EH (cell line): Measurements from ENCODE around the gene POU3F2.
A peak's percentile ranks its signal among the peaks of the same experiment; 100 is the strongest.

Experiments
- DNase-seq: peaks from one replicate; pipeline ENCODE4 v3.0.0-alpha.2; 2015; ENCODE audit warnings: low read depth

POU3F2 gene

GRCh38 chr6:98830146-98830545, 4.2 kb upstream of the POU3F2 start:
- no peak for DNase-seq

DNA sequence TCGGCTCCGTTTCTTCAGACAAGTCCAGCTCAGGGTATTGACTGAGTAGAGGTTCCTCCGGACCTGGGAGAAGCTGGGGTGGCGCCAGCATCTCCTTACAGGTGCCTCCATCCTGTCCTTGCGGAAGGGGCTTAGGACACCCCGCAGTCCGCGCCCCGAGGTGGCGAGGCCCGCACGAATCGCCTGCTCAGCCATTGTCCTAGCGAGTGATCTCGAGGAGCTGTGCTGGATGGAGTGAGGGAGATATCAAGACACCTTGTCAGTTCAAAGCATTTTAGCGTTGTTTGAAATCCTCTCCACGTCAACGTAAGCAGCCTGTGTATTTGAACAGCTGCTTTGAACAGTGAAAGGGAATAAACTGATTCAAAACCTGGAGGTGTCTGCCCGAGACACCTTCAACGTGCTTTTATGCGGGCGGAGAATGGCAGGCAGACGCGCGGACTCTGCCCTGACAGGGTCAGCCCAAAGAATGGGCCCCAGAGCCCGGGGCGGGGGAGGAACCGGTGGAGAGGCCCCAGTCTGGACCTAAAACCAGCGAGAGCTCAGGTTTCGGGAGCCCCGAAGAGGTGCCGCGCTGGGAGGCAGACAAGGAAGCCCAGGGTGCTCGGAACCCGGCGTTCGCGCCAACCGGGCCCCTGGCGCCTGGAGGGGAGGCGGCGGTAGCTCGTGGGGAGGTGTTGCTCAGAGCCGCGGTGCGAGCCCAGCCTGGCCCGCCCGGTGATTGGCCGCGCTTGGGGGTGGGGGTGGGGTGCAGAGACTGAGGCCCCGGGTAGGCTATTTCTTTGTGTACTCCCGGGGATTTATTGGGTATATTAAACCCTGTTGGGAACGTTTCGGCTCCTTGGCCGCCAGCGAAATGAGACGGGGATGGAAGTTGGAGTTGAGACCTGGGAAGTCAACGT, 3.1 kb upstream of the POU3F2 start:
- DNase-seq: no peak

- no peak for DNase-seq
Observed at GRCh38 chr6:98831959-98832283, 2.5 kb upstream of the POU3F2 start.

DNA sequence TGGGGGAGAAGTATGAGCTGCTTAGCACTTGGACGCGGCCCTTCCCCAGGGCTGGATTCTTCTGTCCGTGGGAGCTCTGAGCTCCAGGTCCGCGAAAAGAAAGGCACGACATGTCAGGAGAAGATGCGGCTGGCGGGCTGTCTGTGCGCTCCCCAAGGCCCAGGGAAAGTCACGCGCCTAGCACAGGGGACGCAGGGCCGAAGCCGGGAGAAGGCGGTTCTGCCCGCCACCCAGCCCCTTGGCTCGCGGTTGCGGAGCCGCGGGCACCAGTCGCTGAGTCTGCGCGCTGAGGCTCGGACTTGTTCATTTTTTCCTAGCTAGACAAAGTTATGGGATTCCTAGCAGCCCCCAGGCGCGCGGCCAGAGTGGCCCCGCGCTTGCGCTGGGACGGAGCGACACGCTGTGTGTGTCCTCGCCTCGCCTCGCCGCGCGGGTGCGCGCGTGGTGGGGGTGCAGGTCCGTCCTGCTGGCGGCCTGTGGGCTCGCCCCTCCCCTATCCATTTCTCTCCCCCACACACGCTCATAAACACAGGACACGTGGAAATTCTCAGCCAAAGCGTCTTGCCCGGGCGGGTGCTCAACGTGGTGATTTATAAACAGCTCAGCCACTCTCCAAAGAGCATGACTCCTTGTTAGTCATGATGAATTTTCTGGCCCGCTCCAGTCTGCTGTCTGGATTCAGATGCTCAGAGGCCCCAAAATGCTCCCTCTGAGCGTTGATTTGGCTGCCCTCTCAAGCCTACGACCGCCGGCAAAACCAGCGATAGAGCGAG, 1.9 kb upstream of the POU3F2 start:
- DNase-seq: peak; percentile 69

GRCh38 chr6:98833057-98833306, 1.4 kb upstream of the POU3F2 start:
- DNase-seq: peak; percentile 30

- peak; percentile 20 for DNase-seq
Observed at GRCh38 chr6:98833307-98834059, 891 bp upstream of the POU3F2 start.

GRCh38 chr6:98835149-98836024, 1.0 kb downstream of the POU3F2 start:
- DNase-seq: no peak

DNA sequence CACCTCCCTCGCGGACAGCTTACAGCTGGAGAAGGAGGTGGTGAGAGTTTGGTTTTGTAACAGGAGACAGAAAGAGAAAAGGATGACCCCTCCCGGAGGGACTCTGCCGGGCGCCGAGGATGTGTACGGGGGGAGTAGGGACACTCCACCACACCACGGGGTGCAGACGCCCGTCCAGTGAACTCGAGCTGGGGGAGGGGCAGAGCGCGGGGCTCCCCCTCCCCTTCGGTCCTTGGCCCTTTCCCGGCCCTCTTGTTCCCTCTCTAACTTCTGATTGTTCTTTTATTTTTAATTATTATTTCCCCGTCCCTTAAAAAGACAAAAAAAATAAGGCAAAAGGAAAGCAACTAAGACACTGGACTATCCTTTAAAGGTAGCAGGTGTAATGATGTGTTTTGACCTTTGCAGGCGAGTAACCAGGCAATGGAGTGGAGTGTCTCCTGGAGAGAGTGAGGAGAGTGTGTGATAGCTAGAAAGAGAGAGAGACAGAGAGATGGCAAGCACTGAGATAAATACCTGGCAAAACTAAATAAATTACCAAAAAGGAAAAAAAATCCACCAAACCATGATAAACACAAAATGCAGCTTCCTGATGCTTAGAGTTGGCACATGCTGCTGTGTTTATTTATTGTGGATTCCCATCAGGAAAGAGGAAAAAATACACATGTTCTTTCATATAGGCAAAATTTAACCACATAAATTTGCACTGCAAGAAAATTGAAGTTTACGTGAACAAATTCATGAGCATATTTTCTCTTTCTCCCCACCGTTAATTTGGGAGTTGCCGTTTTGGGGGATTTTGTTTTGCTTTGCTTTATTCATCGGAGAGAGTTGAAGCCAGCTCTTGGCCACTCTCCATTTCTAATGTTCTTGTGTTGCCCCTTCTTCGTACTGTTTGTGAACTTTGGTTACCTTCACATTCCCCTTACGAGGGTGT, 1.9 kb downstream of the POU3F2 start:
- no peak for DNase-seq

DNA sequence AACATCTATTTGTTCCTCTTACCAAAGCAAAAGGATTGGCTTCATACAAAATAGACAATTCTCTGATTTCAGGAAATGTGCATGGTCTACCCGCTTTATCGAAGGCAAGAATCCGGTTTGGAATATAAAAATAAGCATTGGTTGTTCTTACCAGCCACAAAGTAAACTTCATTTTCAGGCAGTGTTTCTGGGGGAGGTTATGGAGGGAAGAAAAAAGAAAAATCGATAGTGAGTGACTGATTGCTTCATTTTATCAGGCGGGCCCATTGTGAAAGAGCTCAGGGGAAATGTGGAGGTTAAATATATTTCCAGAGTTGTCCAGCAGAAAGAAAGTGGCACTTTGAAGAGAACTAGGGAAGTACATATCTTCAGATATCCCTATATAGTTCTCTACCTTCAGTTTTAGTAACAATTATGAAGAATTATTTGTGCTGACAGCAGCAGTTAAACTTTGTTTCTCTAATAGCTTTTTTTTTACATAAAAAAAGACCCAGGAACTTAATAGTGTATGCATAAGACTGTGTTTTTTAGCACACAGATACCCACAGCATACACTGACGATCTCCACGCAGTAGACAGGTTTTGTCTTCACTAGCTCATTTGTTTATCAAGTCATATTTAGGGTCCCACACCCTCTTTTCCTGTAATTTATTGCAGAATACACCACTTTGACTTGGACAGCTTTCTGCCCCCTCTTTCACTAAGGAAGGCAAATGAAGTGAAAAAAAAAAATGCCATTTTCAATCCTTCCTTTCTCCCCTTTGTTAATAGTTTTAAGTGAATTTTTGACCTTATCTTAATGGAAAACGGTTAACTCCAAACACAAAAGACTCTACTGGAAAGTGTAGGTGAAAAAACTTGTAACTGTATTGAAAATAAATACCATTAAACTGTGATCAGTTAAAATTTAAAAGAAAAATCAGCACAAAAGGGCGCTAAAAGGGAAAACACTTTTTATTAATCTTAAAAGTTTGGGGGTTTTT, 2.9 kb downstream of the POU3F2 start:
- DNase-seq: no peak

GRCh38 chr6:98838032-98838431, 3.7 kb downstream of the POU3F2 start:
- DNase-seq: no peak

GRCh38 chr6:98838975-98839374, 4.6 kb downstream of the POU3F2 start:
- no peak for DNase-seq

DNA sequence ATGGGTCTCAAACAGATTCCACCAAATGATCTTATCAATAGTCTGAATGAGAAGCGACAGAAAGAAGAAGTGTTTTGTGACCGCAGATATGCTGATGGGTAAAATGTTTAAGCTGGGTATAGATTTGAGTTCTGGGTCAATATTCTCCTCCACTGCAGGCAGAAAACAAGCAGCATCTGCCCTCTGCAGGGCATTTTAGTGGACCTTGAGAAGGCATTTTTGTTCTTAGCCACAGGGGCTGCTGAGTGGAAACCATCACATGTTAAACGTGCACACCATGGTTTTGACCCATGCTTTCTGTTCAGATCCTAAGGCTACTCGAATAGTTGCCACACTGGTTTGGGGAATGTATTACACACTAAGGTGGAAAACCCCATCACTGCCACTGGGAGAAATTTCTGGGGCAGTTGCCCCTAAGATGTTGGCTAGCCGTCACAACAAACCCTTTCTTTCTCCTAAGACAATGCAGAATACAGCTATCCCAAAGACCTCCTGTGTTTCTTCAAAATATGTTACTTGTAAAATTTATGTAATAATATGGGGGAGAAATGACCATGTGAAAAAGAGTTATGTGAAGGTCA, 5.5 kb downstream of the POU3F2 start:
- peak; percentile 25 for DNase-seq

DNA sequence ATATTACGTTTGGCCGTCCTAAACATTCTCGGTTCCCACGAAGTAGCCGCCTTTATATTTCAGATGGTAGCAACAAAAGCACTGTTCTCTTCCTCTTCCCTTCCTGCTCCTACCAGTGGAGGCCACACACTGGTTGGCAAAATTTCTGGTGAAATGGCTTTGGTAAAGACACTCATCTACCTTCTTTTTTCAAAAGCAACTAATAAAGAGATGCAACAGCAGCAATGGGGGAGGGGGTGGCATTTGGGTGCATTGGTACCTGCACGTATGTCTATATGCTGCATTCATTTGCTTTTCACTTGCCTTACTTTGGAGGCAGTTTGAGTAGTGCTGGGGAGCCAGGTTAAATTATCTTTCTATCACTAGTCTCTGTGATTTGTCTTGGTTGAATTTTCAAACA, 6.0 kb downstream of the POU3F2 start:
- DNase-seq: no peak

DNA sequence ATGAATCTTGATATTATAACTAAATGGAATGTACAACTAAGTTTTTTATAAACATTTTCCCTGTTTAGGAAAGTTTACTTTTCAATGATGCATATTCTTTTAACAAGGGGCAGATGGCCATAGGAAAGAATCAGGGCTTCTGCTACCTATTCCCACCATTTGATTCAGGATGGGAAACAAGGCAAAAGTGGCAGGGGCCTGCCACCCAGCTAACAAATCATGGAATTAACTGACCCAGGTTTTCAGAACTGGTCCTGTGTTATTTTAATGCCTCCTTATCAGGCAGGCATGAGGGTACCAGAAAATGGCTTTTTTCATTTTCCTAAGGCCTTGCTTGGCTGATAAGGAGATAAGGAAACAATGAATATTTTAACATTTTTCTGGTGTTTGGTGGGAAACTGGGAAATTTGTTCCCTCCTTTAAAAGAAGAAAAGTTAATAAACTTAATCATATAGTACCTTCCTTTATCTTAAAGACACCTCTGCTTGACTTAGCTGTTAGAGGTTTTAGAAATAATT, 6.7 kb downstream of the POU3F2 start:
- no peak for DNase-seq

DNA sequence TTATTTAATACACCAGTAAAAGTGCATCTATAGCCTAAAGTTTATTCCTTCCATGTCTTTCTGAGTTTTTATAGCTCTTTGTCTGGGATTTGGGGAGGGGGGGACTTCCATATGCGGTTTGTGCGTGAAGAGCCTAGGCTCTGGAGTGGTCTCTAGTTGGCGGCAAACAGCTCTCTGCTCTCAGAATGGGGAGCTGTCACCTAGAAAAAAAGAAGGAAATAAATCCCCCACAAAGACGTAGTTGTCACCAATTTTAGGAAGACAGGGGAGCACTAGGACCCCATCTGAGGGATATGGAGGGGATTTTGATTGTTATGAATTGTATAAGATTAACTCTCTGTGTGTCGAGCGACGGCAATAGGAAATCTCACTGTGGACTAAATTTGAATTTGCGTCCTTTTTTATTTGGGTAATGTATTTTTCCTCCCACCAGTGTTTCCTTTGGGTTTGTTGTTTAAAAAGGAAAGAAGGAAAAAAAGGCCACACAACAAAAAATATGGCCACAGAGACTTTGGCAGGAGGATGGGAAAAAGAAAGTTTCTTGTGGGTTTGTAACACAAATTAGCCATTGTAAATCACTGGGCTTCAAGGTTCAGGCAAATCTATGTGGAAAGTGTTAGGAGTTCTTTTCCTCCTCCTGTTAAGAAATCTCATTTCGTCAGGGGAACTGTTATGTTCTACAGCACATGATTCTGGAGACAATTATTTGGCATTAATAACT, 7.4 kb downstream of the POU3F2 start:
- no peak for DNase-seq

- no peak for DNase-seq
Observed at GRCh38 chr6:98842342-98843180, 8.2 kb downstream of the POU3F2 start.
